Stimulated activated CD8-positive, alpha-beta memory T cell treated with anti-CD3 and anti-CD28 coated beads, Interleukin-15, amount 100 ng/mL, for 48 hours (primary cell): Measurements from ENCODE around the gene KCNMA1.
"Not testable (repeated sequence)": the region's sequence is repeated elsewhere in the genome, so short reads cannot be mapped to it uniquely, and the experiment has no call there.

Source experiments
- DNase-seq, 2 donors: peaks; one replicate each; pipeline ENCODE4 v3.0.0-alpha.2; 2020; ENCODE audit warnings: low read depth in 2 of 2

KCNMA1 gene

GRCh38 chr10:77584938-77585337 is 52.7 kb downstream of the KCNMA1 start:
- DNase-seq = no peak

GRCh38 chr10:77583527-77583926 is 54.1 kb downstream of the KCNMA1 start:
- no peak for DNase-seq

GRCh38 chr10:77582710-77583115 is 54.9 kb downstream of the KCNMA1 start:
- DNase-seq = peak; percentile 3 to 19

- DNase-seq = no peak
Measured at GRCh38 chr10:77581738-77582137, 55.9 kb downstream of the KCNMA1 start.

GRCh38 chr10:77580482-77580881 is 57.1 kb downstream of the KCNMA1 start:
- DNase-seq = no peak

- no peak for DNase-seq
Measured at GRCh38 chr10:77578583-77579227, 58.9 kb downstream of the KCNMA1 start.

- DNase-seq = no peak
Measured at GRCh38 chr10:77577666-77578229, 59.9 kb downstream of the KCNMA1 start.

GRCh38 chr10:77576444-77577032 is 61.1 kb downstream of the KCNMA1 start:
- no peak for DNase-seq

GRCh38 chr10:77576007-77576367 is 61.6 kb downstream of the KCNMA1 start:
- no peak for DNase-seq

GRCh38 chr10:77575271-77576006 is 62.2 kb downstream of the KCNMA1 start:
- no peak for DNase-seq

GRCh38 chr10:77574438-77574837 is 63.2 kb downstream of the KCNMA1 start:
- DNase-seq = no peak

- not testable (repeated sequence) for DNase-seq
Measured at GRCh38 chr10:77572520-77572919, 65.1 kb downstream of the KCNMA1 start.

GRCh38 chr10:77571490-77571889 is 66.1 kb downstream of the KCNMA1 start:
- DNase-seq = no peak

- DNase-seq = no peak
Measured at GRCh38 chr10:77566914-77567566, 70.6 kb downstream of the KCNMA1 start.

GRCh38 chr10:77566236-77566635 is 71.4 kb downstream of the KCNMA1 start:
- no peak for DNase-seq

GRCh38 chr10:77565590-77566023 is 72.0 kb downstream of the KCNMA1 start:
- no peak for DNase-seq

GRCh38 chr10:77564731-77565589 is 72.6 kb downstream of the KCNMA1 start:
- DNase-seq = no peak

GRCh38 chr10:77563638-77564270 is 73.9 kb downstream of the KCNMA1 start:
- no peak for DNase-seq

- DNase-seq = no peak
Measured at GRCh38 chr10:77562742-77563141, 74.9 kb downstream of the KCNMA1 start.

- no peak for DNase-seq
Measured at GRCh38 chr10:77561991-77562390, 75.6 kb downstream of the KCNMA1 start.

GRCh38 chr10:77560471-77560870 is 77.1 kb downstream of the KCNMA1 start:
- no peak for DNase-seq
